Measurements from ENCODE around the gene SMARCAD1. TPM values are rescaled to one million over a fixed set of nuclear protein-coding genes. Genes with fewer than 3 reads are reported as not detected.
A peak's percentile ranks its signal among the peaks of the same experiment; 100 is the strongest.

The SMARCAD1 gene
- total and polyA plus RNA-seq, 9 of the 15 experiments (the other 6 are each of a cell fraction or from before 2014, with no cell fraction given), result 11.2 to 52.2 (median 34.6) TPM

DNA sequence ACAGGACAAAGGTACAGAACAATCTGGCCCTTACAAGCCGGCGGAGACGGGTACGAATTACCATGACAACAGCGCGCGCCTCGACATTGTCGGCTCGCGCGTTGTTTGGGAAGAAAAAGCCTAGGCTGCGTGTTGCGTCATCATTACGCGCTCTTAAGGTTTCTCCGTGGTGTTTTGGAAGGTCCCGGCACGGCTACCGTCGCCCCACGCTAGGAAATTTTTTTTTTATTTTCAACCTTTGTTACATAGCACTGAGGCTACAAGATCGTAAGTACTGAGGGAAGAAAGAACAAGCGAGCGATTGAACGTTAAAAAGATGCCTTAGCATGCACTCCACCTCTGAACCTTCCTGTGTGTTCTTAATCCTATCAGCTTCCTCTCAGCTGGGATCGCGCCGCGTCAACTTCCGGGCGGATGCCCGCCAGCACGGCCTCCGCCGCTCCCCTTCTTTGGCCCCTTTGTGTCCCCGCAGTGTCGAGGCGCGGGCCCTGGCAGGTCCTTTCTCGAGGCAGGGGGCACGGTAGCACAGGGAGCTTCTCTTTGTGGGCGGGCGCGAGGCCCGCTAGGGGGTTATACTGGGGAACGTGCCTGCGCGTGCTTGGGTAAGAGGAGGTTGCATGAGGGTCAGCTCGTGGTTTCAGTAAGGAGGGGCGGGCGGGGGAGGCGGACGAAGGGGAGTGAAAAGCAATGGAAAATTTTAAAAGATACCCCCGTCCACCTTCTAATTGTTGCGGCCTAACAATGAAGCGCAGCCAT, at the start of gene SMARCAD1 (continued):
- TF ChIP-seq, protein P1, sequence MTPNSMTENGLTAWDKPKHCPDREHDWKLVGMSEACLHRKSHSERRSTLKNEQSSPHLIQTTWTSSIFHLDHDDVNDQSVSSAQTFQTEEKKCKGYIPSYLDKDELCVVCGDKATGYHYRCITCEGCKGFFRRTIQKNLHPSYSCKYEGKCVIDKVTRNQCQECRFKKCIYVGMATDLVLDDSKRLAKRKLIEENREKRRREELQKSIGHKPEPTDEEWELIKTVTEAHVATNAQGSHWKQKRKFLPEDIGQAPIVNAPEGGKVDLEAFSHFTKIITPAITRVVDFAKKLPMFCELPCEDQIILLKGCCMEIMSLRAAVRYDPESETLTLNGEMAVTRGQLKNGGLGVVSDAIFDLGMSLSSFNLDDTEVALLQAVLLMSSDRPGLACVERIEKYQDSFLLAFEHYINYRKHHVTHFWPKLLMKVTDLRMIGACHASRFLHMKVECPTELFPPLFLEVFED (CRISPR knock-in tag; conservative IDR thresholded peaks at IDR 0.05), result no peak
- TF ChIP-seq HSF4 (CRISPR knock-in tag; IDR thresholded peaks at IDR 0.05; ENCODE audit: borderline replicate concordance) (no peak), MTF1 (CRISPR knock-in tag; IDR thresholded peaks at IDR 0.05; ENCODE audit: borderline replicate concordance) (no peak), ZNF232 (CRISPR knock-in tag; IDR thresholded peaks at IDR 0.05) (0 out of 2 replicates have a peak, but pooled peaks have one; percentile 48), NCOA4 (IDR thresholded peaks at IDR 0.05; ENCODE audit: partially characterized antibody) (peak; percentile 33), HNRNPK (IDR thresholded peaks at IDR 0.05; ENCODE audit: low read depth, low read length, poor library complexity, severe bottlenecking) (no peak), ZNF239 (CRISPR knock-in tag; IDR thresholded peaks at IDR 0.05) (no peak; the same call in 1 of the 2 replicates), ZNF217 (CRISPR knock-in tag; IDR thresholded peaks at IDR 0.05) (no peak), POLR3G (IDR thresholded peaks at IDR 0.05; ENCODE audit: extremely low read depth, insufficient read length, insufficient replicate concordance) (no peak), ZNF79 (CRISPR knock-in tag; IDR thresholded peaks at IDR 0.05; ENCODE audit: low read depth) (no peak), SUPT5H (IDR thresholded peaks at IDR 0.05) (peak; percentile 87), CBX8 (IDR thresholded peaks at IDR 0.05; ENCODE audit: borderline replicate concordance, extremely low read depth, low read depth, low read length, poor library complexity, severe bottlenecking) (no peak), MEF2D (tag; conservative IDR thresholded peaks at IDR 0.05; ENCODE audit: low read depth) (no peak; the same call in 1 of the 2 replicates), NFYB (IDR thresholded peaks at IDR 0.05; ENCODE audit: extremely low read depth, insufficient read length) (no peak), TRIM24 (IDR thresholded peaks at IDR 0.05) (peak in 1 of 2 experiments; percentile 29; a peak in 1 of 4 replicates), ETV5 (CRISPR knock-in tag; IDR thresholded peaks at IDR 0.05; ENCODE audit: low read depth) (peak; percentile 79), HOXB6 (CRISPR knock-in tag; IDR thresholded peaks at IDR 0.05; ENCODE audit: borderline replicate concordance) (no peak)
- TF ChIP-seq, protein P2, sequence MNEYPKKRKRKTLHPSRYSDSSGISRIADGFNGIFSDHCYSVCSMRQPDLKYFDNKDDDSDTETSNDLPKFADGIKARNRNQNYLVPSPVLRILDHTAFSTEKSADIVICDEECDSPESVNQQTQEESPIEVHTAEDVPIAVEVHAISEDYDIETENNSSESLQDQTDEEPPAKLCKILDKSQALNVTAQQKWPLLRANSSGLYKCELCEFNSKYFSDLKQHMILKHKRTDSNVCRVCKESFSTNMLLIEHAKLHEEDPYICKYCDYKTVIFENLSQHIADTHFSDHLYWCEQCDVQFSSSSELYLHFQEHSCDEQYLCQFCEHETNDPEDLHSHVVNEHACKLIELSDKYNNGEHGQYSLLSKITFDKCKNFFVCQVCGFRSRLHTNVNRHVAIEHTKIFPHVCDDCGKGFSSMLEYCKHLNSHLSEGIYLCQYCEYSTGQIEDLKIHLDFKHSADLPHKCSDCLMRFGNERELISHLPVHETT (CRISPR knock-in tag; conservative IDR thresholded peaks at IDR 0.05 in 1 of 2, IDR thresholded peaks at IDR 0.05 in 1 of 2), result no peak
- TF ChIP-seq, protein P3, sequence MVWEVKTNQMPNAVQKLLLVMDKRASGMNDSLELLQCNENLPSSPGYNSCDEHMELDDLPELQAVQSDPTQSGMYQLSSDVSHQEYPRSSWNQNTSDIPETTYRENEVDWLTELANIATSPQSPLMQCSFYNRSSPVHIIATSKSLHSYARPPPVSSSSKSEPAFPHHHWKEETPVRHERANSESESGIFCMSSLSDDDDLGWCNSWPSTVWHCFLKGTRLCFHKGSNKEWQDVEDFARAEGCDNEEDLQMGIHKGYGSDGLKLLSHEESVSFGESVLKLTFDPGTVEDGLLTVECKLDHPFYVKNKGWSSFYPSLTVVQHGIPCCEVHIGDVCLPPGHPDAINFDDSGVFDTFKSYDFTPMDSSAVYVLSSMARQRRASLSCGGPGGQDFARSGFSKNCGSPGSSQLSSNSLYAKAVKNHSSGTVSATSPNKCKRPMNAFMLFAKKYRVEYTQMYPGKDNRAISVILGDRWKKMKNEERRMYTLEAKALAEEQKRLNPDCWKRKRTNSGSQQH (CRISPR knock-in tag; IDR thresholded peaks at IDR 0.05), result no peak
- TF ChIP-seq, protein P4, sequence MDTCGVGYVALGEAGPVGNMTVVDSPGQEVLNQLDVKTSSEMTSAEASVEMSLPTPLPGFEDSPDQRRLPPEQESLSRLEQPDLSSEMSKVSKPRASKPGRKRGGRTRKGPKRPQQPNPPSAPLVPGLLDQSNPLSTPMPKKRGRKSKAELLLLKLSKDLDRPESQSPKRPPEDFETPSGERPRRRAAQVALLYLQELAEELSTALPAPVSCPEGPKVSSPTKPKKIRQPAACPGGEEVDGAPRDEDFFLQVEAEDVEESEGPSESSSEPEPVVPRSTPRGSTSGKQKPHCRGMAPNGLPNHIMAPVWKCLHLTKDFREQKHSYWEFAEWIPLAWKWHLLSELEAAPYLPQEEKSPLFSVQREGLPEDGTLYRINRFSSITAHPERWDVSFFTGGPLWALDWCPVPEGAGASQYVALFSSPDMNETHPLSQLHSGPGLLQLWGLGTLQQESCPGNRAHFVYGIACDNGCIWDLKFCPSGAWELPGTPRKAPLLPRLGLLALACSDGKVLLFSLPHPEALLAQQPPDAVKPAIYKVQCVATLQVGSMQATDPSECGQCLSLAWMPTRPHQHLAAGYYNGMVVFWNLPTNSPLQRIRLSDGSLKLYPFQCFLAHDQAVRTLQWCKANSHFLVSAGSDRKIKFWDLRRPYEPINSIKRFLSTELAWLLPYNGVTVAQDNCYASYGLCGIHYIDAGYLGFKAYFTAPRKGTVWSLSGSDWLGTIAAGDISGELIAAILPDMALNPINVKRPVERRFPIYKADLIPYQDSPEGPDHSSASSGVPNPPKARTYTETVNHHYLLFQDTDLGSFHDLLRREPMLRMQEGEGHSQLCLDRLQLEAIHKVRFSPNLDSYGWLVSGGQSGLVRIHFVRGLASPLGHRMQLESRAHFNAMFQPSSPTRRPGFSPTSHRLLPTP (IDR thresholded peaks at IDR 0.05; ENCODE audit: borderline replicate concordance, extremely low read depth, insufficient read length), result no peak

Measured in K562 (cell line).